DND-41 (cell line): ENCODE results near the gene S1PR2.

Experiments used
- EZH2 ChIP-seq: IDR thresholded peaks from 3 replicates; pipeline ENCODE4 v1.6.1; 2012; ENCODE audit warnings: borderline replicate concordance, low read depth, mild to moderate bottlenecking, moderate library complexity, low read length, inconsistent platforms; ENCODE audit not compliant: severe bottlenecking
- TF ChIP-seq, protein P1 (sequence below): IDR thresholded peaks from 2 replicates; pipeline ENCODE4 v1.5.1; 2012; ENCODE audit warnings: borderline replicate concordance, low read length, moderate library complexity, mild to moderate bottlenecking; ENCODE audit not compliant: poor library complexity, severe bottlenecking; ENCODE audit errors: extremely low read depth

GRCh38 chr19:10211061-10211460 lies 20.1 kb downstream of the S1PR2 start:
- TF ChIP-seq, protein P1, sequence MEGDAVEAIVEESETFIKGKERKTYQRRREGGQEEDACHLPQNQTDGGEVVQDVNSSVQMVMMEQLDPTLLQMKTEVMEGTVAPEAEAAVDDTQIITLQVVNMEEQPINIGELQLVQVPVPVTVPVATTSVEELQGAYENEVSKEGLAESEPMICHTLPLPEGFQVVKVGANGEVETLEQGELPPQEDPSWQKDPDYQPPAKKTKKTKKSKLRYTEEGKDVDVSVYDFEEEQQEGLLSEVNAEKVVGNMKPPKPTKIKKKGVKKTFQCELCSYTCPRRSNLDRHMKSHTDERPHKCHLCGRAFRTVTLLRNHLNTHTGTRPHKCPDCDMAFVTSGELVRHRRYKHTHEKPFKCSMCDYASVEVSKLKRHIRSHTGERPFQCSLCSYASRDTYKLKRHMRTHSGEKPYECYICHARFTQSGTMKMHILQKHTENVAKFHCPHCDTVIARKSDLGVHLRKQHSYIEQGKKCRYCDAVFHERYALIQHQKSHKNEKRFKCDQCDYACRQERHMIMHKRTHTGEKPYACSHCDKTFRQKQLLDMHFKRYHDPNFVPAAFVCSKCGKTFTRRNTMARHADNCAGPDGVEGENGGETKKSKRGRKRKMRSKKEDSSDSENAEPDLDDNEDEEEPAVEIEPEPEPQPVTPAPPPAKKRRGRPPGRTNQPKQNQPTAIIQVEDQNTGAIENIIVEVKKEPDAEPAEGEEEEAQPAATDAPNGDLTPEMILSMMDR, result no peak
- no peak for TF ChIP-seq EZH2
